IPS-15b (cell line): ENCODE measurements around the gene LILRA6.
"Not testable (repeated sequence)": the region's sequence is repeated elsewhere in the genome, so short reads cannot be mapped to it uniquely, and the experiment has no call there.

ENCODE experiments used
- H3K27me3 ChIP-seq: one replicate; pipeline ENCODE4 v1.6.1; 2013; ENCODE audit warnings: low read length; ENCODE audit not compliant: control insufficient read depth, insufficient read depth
- H3K36me3 ChIP-seq: one replicate; pipeline ENCODE4 v1.6.1; 2013; ENCODE audit warnings: low read length; ENCODE audit not compliant: control insufficient read depth, insufficient read depth
- H3K4me1 ChIP-seq: one replicate; pipeline ENCODE4 v1.6.1; 2013; ENCODE audit warnings: mild to moderate bottlenecking, low read length; ENCODE audit not compliant: control insufficient read depth, insufficient read depth
- H3K4me3 ChIP-seq: one replicate; pipeline ENCODE4 v1.5.1; 2013; ENCODE audit warnings: low read depth, low read length
- H3K9ac ChIP-seq: one replicate; pipeline ENCODE4 v1.6.1; 2013; ENCODE audit warnings: low read depth, mild to moderate bottlenecking, low read length
- H3K9me3 ChIP-seq: one replicate; pipeline ENCODE4 v1.6.1; 2013; ENCODE audit warnings: mild to moderate bottlenecking, low read length; ENCODE audit not compliant: control insufficient read depth, insufficient read depth

Gene LILRA6

DNA sequence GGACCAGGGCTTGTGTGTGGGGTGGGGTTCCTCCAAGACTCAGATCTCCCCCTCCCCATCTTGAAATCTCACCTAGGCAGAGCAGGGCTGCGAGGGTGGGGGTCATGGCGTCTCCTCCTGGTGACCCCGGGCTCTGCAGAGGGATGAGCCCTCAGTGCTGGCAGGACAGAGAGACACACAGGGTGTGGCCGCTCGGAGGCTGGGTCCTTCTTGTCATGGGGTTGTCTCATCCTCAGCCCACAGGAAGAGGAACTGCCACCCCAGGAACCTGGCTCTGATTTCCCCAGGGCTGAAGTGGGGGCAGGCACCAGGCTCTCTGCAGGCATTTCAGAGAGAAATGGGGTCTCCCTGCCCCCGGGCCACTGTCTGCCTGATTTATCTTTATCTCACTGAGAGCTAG, at the start of gene LILRA6:
Gene LILRA6 (minus strand): TSS at position 145 of the 400 bp plus-strand sequence.
- H3K4me1 ChIP-seq, H3K27me3 ChIP-seq, H3K9ac ChIP-seq, H3K36me3 ChIP-seq, H3K9me3 ChIP-seq, H3K4me3 ChIP-seq: not testable (repeated sequence)

DNA sequence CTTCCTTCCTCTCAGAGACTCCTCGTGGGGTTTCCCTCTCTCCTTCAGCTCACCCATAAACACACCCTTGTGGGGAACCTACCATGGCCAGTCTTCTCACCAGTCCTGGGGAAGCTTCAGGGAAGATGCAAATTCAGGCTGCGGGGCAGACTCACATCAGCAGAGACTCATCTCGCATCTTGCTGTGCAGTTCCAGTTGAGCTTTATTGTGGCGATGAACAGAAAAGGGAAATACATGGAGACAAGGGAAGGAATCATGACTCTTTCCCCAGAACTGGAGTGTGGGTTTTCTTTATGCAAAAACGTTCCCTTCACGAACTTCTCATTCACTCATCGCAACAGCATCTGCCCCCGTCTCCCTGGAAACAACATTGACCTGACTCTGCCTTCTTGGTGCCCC, 46.6 kb upstream of the LILRA6 start:
- H3K4me1 ChIP-seq, H3K27me3 ChIP-seq, H3K9ac ChIP-seq, H3K36me3 ChIP-seq, H3K4me3 ChIP-seq, H3K9me3 ChIP-seq: not testable (repeated sequence)

DNA sequence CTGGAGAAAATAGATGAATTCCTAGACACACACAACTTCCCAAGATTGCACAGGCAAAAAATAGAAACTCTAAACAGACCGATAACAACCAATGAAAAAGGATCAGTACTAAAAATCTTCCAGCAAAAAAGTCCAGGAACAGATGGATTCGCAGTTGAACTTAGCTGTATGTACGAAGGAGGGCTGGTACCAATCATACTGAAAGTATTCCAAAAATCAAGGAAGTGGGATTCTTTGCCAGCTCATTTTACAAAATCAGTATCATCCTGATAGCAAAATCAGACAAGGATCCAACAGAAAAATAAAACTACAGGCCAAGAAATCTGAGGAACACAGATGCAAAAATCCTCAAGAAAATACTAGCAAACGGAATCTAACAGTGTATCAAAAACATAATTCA, 44.9 kb upstream of the LILRA6 start:
- Histone ChIP-seq H3K36me3 (no peaks in the 10 kb centered on the region), H3K9me3 (no peaks in the 10 kb centered on the region), H3K9ac (no peak overlapping the region), H3K4me1 (no peaks in the 10 kb centered on the region), H3K4me3 (no peak overlapping the region), H3K27me3 (no peaks in the 10 kb centered on the region)

DNA sequence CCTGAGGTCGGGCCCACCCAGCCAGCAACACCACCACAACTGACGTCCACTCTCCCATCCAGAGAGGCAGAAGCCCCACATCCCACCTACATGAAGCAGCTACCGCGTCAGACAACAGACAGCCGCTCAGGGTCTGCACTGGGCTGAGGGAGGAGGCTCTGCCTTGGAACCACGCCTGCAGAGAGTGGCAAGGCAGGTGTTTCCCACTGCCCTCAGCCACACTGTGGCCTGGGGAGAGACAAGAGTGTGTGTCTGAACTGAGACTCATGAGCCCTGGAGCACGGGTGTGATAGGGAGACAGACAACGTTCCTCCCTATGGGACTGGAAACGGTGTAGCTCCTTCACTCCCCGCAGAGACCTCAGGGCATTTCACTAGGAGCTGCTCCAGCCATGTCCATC, 43.7 kb upstream of the LILRA6 start:
- H3K4me3 ChIP-seq, H3K36me3 ChIP-seq, H3K9me3 ChIP-seq, H3K4me1 ChIP-seq, H3K27me3 ChIP-seq, H3K9ac ChIP-seq: not testable (repeated sequence)

DNA sequence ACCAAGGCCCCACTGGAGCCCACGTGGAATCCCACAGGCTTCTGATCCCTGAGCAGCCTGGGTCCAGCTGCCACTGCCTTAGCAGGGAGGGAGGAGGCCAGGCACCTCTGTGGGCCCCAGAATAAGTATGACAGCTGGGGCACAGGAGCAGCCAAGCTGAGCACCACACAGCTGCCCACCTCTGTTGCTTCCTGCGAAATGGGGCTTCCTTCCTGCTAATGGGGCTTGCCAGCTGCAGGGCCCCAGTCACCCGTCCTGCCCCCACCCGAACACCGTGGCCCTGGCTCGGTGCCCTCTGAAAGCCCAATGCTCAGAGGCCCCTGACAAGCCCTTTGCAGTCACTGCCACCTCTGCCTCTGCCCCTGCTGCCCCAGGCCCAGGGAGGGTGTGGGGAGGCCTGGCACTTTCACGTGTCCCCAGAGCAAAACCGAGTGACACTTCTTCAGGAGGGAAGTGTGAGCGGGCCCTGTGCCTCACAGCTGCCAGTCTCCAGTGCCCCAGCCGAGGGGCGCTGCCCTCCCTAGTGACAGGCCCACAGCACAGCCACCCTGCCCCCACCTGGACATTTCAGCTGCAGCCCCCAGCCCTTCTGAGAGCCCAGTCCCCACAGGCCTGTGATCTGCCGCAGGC, 43.0 kb upstream of the LILRA6 start:
- H3K4me1 ChIP-seq, H3K4me3 ChIP-seq, H3K27me3 ChIP-seq, H3K9ac ChIP-seq, H3K36me3 ChIP-seq, H3K9me3 ChIP-seq: not testable (repeated sequence)

DNA sequence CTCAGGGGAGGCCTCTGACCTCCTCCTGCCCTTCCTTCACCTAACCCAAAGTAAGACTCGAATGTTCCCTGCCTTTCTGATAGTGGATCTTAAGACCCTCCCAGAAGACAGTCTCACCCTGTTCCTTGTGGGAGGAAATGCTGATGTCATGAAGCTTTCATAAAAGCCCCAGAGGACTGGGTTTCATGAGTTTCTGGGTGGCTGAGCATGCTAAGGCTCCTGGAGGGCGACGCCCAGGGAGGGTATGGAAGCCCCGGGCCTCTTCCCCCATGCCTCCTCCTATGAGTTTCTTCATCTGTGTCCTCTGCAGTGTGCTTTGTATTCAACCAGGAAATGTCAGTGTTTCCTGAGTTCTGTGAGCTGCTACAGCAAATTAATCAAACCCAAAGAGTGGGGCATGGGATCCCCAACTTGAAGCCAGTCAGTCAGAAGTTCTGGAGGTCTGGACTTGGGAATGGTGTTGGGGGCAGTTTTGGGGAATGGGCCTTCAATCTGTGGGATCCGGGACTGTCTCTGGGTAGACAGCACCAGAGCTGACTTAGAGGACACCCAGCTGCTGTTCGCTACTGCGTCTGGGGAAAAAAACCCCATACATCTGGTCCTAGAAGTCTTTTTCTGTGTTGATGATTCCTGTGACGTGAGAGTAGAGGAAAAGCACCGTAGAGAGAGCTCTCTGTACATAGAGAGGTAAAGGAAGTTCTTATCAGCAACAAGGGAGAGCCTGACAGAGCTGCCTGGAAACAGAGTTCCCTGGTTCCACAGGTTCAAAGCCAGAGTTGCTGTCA, 40.3 kb upstream of the LILRA6 start:
- Histone ChIP-seq H3K27me3 (no peaks in the 10 kb centered on the region), H3K9ac (no peak overlapping the region), H3K4me1 (no peaks in the 10 kb centered on the region), H3K4me3 (no peak overlapping the region), H3K36me3 (no peaks in the 10 kb centered on the region), H3K9me3 (no peaks in the 10 kb centered on the region)

DNA sequence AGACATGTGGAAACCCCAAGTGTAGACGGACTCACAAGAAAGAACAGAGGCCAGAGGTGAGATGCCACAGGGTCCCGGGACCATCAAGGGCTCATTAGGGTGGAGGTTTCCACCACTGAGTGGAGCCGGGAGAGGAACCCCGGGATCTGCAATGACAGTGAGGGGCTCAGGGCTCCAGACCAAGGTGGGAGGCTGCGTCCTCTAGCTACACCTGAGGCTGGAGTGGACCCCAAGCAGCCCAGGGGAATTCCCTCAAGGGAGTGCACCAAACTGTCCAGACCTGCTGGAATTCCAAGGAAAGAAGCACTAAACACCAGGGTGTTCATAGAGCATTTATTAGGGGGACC, 39.1 kb upstream of the LILRA6 start:
- not testable (repeated sequence) for H3K27me3 ChIP-seq, H3K9ac ChIP-seq, H3K4me3 ChIP-seq, H3K4me1 ChIP-seq, H3K9me3 ChIP-seq, H3K36me3 ChIP-seq

DNA sequence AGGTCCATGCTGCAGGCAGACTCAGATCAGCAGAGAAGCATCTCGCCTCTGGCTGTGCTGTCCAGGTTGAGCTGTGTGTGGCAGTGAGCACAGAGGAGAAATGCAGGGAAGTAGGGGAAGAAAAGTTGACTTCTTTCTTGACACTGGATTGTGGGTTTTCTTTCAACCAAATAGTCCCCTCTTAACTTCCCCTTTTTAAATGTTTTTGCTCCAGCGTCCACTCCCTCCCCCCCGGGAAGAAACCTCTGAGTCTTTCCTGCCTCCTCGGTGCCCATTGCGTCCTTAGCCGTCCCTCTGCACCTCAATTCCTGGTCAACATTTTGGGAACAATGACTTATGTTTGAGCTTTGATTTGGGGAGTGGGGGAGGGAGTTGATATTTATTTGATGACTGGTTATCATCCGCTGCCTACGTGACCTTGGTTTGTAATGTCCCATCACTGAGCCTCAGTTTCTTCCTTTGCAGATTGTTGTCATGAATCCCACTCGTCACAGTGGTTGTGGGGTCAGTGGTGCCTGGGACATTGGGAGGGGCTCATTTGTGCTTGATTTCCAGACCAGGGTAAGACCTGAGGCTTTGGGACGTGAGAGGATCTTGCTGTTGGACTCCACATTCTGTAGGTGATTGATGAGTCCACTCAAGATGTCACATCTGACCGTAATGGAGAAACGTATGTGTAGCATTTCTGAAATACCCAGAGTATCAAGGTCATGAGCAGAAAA, 38.6 kb upstream of the LILRA6 start, which contains the start of gene LILRB2:
Gene LILRB2 (minus strand): TSS at position 104 of the 722 bp plus-strand sequence. CDS start 614 bp downstream, outside the sequence.
- no peaks in the 10 kb centered on the region for H3K9me3 ChIP-seq
- no peaks in the 10 kb centered on the region for H3K27me3 ChIP-seq
- H3K36me3 ChIP-seq, result no peaks in the 10 kb centered on the region
- H3K4me1 ChIP-seq, result no peaks in the 10 kb centered on the region
- H3K4me3 ChIP-seq, result no peak within 1 kb of the TSS
- no peak within 1 kb of the TSS for H3K9ac ChIP-seq

DNA sequence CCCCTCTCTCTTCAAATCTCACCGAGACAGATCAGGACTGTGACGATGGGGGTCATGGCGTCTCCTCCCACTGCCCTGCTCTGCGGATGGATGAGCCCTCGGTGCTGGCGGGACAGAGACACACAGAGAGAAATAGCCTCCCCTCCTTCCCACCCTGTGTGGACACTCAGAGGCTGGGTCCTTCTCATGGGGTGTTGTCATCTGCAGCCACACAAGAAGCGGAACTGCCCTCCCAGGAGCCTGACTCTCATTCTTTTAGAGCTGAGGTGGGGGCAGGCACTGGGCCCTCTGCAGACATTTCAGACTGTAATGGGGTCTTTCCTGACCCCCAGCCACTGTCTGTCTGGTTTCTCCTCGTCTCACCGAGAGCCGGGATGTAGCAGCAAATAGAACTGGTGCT, 37.9 kb upstream of the LILRA6 start:
- H3K9ac ChIP-seq, H3K4me1 ChIP-seq, H3K27me3 ChIP-seq: not testable (repeated sequence)

DNA sequence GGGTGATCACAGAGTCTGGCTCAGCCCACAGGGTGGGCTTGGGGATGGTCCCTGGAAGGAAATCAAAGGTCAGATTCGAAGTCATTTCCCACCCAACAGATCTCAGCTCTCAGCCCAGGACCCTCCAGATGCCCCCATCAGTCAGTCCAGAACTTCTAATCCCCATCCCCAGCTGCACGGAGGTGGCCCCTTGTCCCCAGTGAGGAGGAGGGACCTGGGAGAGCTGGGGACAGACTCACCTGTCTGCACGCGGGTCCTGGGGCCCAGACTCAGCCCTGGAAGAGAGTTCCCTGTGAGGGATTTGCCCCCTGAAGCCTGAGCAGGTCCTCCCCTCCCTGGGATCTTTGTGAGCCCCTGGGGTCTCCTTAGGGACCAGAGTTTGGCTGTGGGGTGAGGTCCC, 37.4 kb upstream of the LILRA6 start:
- not testable (repeated sequence) for H3K9me3 ChIP-seq, H3K9ac ChIP-seq, H3K4me3 ChIP-seq, H3K4me1 ChIP-seq, H3K36me3 ChIP-seq, H3K27me3 ChIP-seq

More for the DNA sequence above, 37.9 kb upstream of the LILRA6 start:
- H3K4me3 ChIP-seq, H3K9me3 ChIP-seq, H3K36me3 ChIP-seq: not testable (repeated sequence)

DNA sequence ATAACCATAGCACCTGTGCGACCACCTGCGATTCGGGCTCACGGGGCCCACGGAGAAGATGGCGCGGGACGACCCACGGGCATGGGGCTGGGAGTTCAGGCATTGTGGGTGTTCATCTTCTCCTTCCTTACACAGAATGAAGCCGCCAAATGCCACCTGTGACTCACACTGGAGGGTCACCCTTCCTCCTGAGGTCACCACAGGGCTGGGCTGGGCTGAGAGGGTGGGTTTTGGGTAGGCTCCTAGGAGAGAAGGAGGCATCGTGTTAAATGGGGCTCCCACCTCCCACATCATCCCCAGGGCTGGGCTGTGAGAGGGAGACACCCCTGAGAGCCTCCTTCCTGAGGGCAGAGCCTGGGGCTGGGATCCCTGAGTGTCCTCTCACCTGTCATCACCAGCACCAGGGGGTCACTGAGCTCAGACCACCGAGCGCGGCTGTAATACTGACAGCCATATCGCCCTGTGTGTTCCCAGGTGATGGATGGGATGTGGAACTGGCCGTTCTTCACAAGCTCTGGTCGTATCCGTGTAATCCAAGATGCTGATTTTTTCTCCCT, 36.9 kb upstream of the LILRA6 start:
- Histone ChIP-seq H3K4me3 (no peak overlapping the region), H3K9ac (no peak overlapping the region), H3K9me3 (no peaks in the 10 kb centered on the region), H3K36me3 (no peaks in the 10 kb centered on the region), H3K27me3 (no peaks in the 10 kb centered on the region), H3K4me1 (no peaks in the 10 kb centered on the region)
